ENCODE results near the gene DHDDS. TPM values are rescaled to one million over a fixed set of nuclear protein-coding genes. Genes with fewer than 3 reads are reported as not detected.
"Not testable (repeated sequence)": the region's sequence is repeated elsewhere in the genome, so short reads cannot be mapped to it uniquely, and the experiment has no call there.

Gene DHDDS
- total RNA-seq, 2 experiments from 2014 or later = 51.3 to 52.2 TPM

GRCh38 chr1:26510711-26511110, 78.6 kb downstream of the DHDDS start:
- POLR2A ChIA-PET = not testable (repeated sequence)
- CTCF ChIA-PET = interaction anchor here (0.6 to 1.3 kb wide), 2 partner anchors 10 to 52 kb away, joined by 5 to 6 read pairs; no protein-coding TSS in a partner anchor

GRCh38 chr1:26515836-26516235, 83.7 kb downstream of the DHDDS start:
- CTCF ChIA-PET = not testable (repeated sequence)
- POLR2A ChIA-PET = interaction anchor here (0.6 kb wide), 1 partner anchor 392 kb away, joined by 3 read pairs; no protein-coding TSS in a partner anchor

GRCh38 chr1:26516987-26517765, 85.1 kb downstream of the DHDDS start:
- CTCF ChIA-PET = interaction anchor here (1.1 to 1.2 kb wide), 2 partner anchors 17 to 23 kb away, joined by 4 to 6 read pairs; no protein-coding TSS in a partner anchor
- POLR2A ChIA-PET = interaction anchor here (0.7 kb wide), 1 partner anchor 224 kb away, joined by 10 read pairs; no protein-coding TSS in a partner anchor

GRCh38 chr1:26517766-26518049, 85.6 kb downstream of the DHDDS start:
- CTCF ChIA-PET = interaction anchor here (1.1 kb wide), 1 partner anchor 18 kb away, joined by 4 read pairs; no protein-coding TSS in a partner anchor

GRCh38 chr1:26518355-26518754, 86.2 kb downstream of the DHDDS start:
- ChIA-PET POLR2A (no interaction called here), CTCF (no interaction called here)

More at GRCh38 chr1:26517766-26518049, 85.6 kb downstream of the DHDDS start:
- POLR2A ChIA-PET = no interaction called here

GRCh38 chr1:26520339-26520738, 88.2 kb downstream of the DHDDS start:
- POLR2A ChIA-PET = no interaction called here
- CTCF ChIA-PET = no interaction called here

Other genes starting within 250 kb of the DHDDS start
- gene CATSPER4, start 241.7 kb upstream of the DHDDS start, total RNA-seq = not detected
- 10 to 100 TPM; 32.5 to 33.6 TPM for gene CEP85, start 198.1 kb upstream of the DHDDS start, total RNA-seq
- gene SH3BGRL3, start 152.2 kb upstream of the DHDDS start, total RNA-seq = 100 to 1,000 TPM; 399 to 416 TPM
- gene UBXN11, start 125.7 kb upstream of the DHDDS start, total RNA-seq = 10 to 100 TPM; 27.6 to 27.8 TPM
- 100 to 1,000 TPM; 252 to 254 TPM for gene CD52, start 114.4 kb upstream of the DHDDS start, total RNA-seq
- 1 to 10 TPM; 2.8 to 2.9 TPM for gene CRYBG2, start 78.2 kb upstream of the DHDDS start, total RNA-seq
- gene ZNF683, start 59.6 kb upstream of the DHDDS start, total RNA-seq = 1 to 10 TPM in 1 of 2 experiments, under 1 TPM in 1; 0.94 to 1.6 TPM
- gene LIN28A, start 21.5 kb upstream of the DHDDS start, total RNA-seq = not detected
- gene HMGN2, start 40.1 kb downstream of the DHDDS start, total RNA-seq = 100 to 1,000 TPM; 819 to 830 TPM
- gene RPS6KA1, start 97.4 kb downstream of the DHDDS start, total RNA-seq = 100 to 1,000 TPM; 220 to 222 TPM